CD14-positive monocyte (primary cell): ENCODE data around the gene ERFL. TPM values are rescaled to one million over a fixed set of nuclear protein-coding genes. Genes with fewer than 3 reads are reported as not detected.
A peak's percentile ranks its signal among the peaks of the same experiment; 100 is the strongest.

Experiments used
- DNase-seq, 3 donors: peaks; one replicate each; pipeline ENCODE4 v3.0.0-alpha.2; 2011 to 2022
- H2AFZ ChIP-seq: 2 replicates; pipeline ENCODE4 v1.6.0; 2012; ENCODE audit warnings: mild to moderate bottlenecking, low read depth, low read length, inconsistent platforms; ENCODE audit not compliant: insufficient read depth, poor library complexity, severe bottlenecking
- H3K27ac ChIP-seq, 2 donors: 1 replicate in 1 of 2; 2 replicates in 1 of 2; pipeline ENCODE4 v1.5.1; 2012 to 2013; ENCODE audit warnings: low read length in 2 of 2, control low read depth in 1 of 2, inconsistent platforms in 1 of 2, low read depth in 1 of 2, mild to moderate bottlenecking in 1 of 2
- H3K27me3 ChIP-seq, 2 donors: one replicate each; pipeline versions ENCODE4 v1.6.0 to v1.6.1; 2011 to 2013; ENCODE audit warnings: low read length in 2 of 2; ENCODE audit not compliant: control insufficient read depth in 2 of 2, insufficient read depth in 2 of 2
- H3K36me3 ChIP-seq, 2 donors: replicated peaks in 1 of 2; 1 replicate in 1 of 2; 2 replicates in 1 of 2; pipeline versions ENCODE4 v1.5.1 to v1.6.1; 2012 to 2013; ENCODE audit warnings: low read length in 2 of 2, control low read depth in 1 of 2, inconsistent platforms in 1 of 2, mild to moderate bottlenecking in 1 of 2; ENCODE audit not compliant: insufficient read depth in 2 of 2, control insufficient read depth in 1 of 2
- H3K4me1 ChIP-seq, 2 donors: 1 replicate in 1 of 2; 2 replicates in 1 of 2; pipeline versions ENCODE4 v1.5.1 to v1.6.1; 2012 to 2013; ENCODE audit warnings: low read length in 2 of 2, control low read depth in 1 of 2, inconsistent platforms in 1 of 2, mild to moderate bottlenecking in 1 of 2, moderate library complexity in 1 of 2; ENCODE audit not compliant: insufficient read depth in 2 of 2, control insufficient read depth in 1 of 2
- H3K4me2 ChIP-seq: replicated peaks from 2 replicates; pipeline ENCODE3; 2012; ENCODE audit warnings: low read length, moderate library complexity, mild to moderate bottlenecking; ENCODE audit not compliant: poor library complexity, severe bottlenecking; ENCODE audit errors: extremely low read depth
- H3K4me3 ChIP-seq, 3 experiments: fragments of 200-600 bp in 1 of 3; sonication (generic) in 1 of 3; replicated peaks in 1 of 3; 1 replicate in 2 of 3; 2 replicates in 1 of 3; pipeline ENCODE4 v1.5.1; 2011 to 2013; ENCODE audit warnings: low read length in 3 of 3, mild to moderate bottlenecking in 3 of 3, control low read depth in 2 of 3, low read depth in 2 of 3, inconsistent platforms in 1 of 3, moderate library complexity in 1 of 3
- H3K79me2 ChIP-seq: 2 replicates; pipeline ENCODE4 v1.6.0; 2012; ENCODE audit warnings: mild to moderate bottlenecking, control low read depth, inconsistent platforms, low read length, moderate library complexity; ENCODE audit not compliant: insufficient read depth
- H3K9ac ChIP-seq: 2 replicates; pipeline ENCODE4 v1.6.0; 2017; ENCODE audit warnings: low read length, mild to moderate bottlenecking; ENCODE audit not compliant: insufficient read depth, poor library complexity, severe bottlenecking
- H3K9me3 ChIP-seq, 2 donors: replicated peaks in 1 of 2; 1 replicate in 1 of 2; 2 replicates in 1 of 2; pipeline versions ENCODE4 v1.5.1 to v1.6.1; 2012 to 2013; ENCODE audit warnings: low read length in 2 of 2, control low read depth in 1 of 2; ENCODE audit not compliant: control insufficient read depth in 1 of 2, insufficient read depth in 1 of 2
- H4K20me1 ChIP-seq: 2 replicates; pipeline ENCODE4 v1.6.0; 2012; ENCODE audit warnings: mild to moderate bottlenecking, low read length, control low read depth, moderate library complexity; ENCODE audit not compliant: insufficient read depth
- H3K27ac Mint-ChIP-seq, 7 donors: one replicate each; pipeline ENCODE4 v1.8.0; 2020; ENCODE audit warnings: mild to moderate bottlenecking in 7 of 7, mixed read lengths in 7 of 7, moderate library complexity in 6 of 7, inconsistent platforms in 2 of 7
- H3K27me3 Mint-ChIP-seq, 3 donors: one replicate each; pipeline ENCODE4 v1.8.0; 2021 to 2022; ENCODE audit warnings: low read depth in 3 of 3, mild to moderate bottlenecking in 3 of 3, mixed read lengths in 3 of 3, moderate library complexity in 3 of 3, inconsistent platforms in 1 of 3
- H3K36me3 Mint-ChIP-seq, 2 donors: one replicate each; pipeline ENCODE4 v1.8.0; 2020; ENCODE audit warnings: mixed read lengths in 2 of 2, inconsistent platforms in 1 of 2, mild to moderate bottlenecking in 1 of 2
- H3K4me1 Mint-ChIP-seq: one replicate; pipeline ENCODE4 v1.8.0; 2020; ENCODE audit warnings: mild to moderate bottlenecking, mixed read lengths
- H3K4me3 Mint-ChIP-seq, 2 donors: one replicate each; pipeline ENCODE4 v1.8.0; 2020; ENCODE audit warnings: mild to moderate bottlenecking in 2 of 2, mixed read lengths in 2 of 2, moderate library complexity in 1 of 2
- H3K9me3 Mint-ChIP-seq, 7 donors: one replicate each; pipeline ENCODE4 v1.8.0; 2020 to 2022; ENCODE audit warnings: mixed read lengths in 7 of 7, mild to moderate bottlenecking in 6 of 7, moderate library complexity in 6 of 7, inconsistent platforms in 2 of 7
- CTCF ChIP-seq: fragments of 200-600 bp; IDR thresholded peaks from one replicate; pipeline ENCODE4 v1.8.0; 2022; ENCODE audit warnings: antibody characterized with exemption, mild to moderate bottlenecking
- whole genome bisulfite sequencing: methylation state at CpG from one replicate; pipeline ENCODE4 v1.1.5; 2013; ENCODE audit warnings: missing lambda C conversion rate; ENCODE audit not compliant: insufficient coverage; 5-methylcytosine and 5-hydroxymethylcytosine counted together
- intact Hi-C, 2 donors: fragments of 100-400 bp; cut with micrococcal nuclease; formaldehyde crosslinking; loops; one replicate each; pipeline versions ENCODE4 v1.15.0 to v1.15.1; 2023
- polyA plus RNA-seq, 3 donors: library from polyadenylated mRNA; depleted of rRNA in 1 of 3; unstranded in 2 of 3; stranded (reverse) in 1 of 3; fragments of 300-500 nt in 2 of 3; fragments of >200 nt in 1 of 3; fragmentation: Illumina TruSeq in 2 of 3; gene quantifications; 1 replicate in 2 of 3; 2 replicates in 1 of 3; pipeline ENCODE4 v1.2.3, GENCODE V29; 2012 to 2021

ERFL gene
- polyA plus RNA-seq, 3 donors, result not detected

- Histone ChIP-seq H4K20me1 (peaks cover 52% of the 10 kb centered on the region), H3K9ac (peak overlapping the region; percentile 32), H3K9me3 (no peaks in the 10 kb centered on the region), H3K4me1 (peaks cover 63 to 70% of the 10 kb centered on the region in 2 donors), H3K4me2 (peak overlapping the region; percentile 45), H3K79me2 (peaks cover 22% of the 10 kb centered on the region), H3K36me3 (peaks cover 32 to 45% of the 10 kb centered on the region in 2 donors), H2AFZ (no peak overlapping the region), H3K27ac (peak overlapping the region; percentile 64 to 67), H3K4me3 (peak overlapping the region in 1 of 3 experiments; percentile 23), H3K27me3 (no peaks in the 10 kb centered on the region)
- intact Hi-C loops, result loop anchor here in 1 of 2 donors (5.0 kb wide), 1 partner anchor 81 kb away; no protein-coding TSS in a partner anchor
- Mint-ChIP-seq H3K27ac (peak overlapping the region; percentile 84 to 94 (median 87)), H3K9me3 (peaks cover 0 to 4% (median 0%) of the 10 kb centered on the region in 7 donors), H3K36me3 (peaks cover 29 to 46% of the 10 kb centered on the region in 2 donors), H3K4me1 (peaks cover 74% of the 10 kb centered on the region), H3K4me3 (peak overlapping the region; percentile 62 to 79), H3K27me3 (peaks cover 0 to 4% (median 0%) of the 10 kb centered on the region in 3 donors)
- TF ChIP-seq CTCF, result no peak
- peak in 1 of 3 donors; percentile 58 for DNase-seq
- WGBS, result 9% methylated on average over 13 of the region's 16 CpGs
These were observed 56.5 kb downstream of the ERFL start for GRCh38 chr19:41871573-41872383.

- H3K27me3 Mint-ChIP-seq, result peaks cover 0 to 4% (median 0%) of the 10 kb centered on the region in 3 donors
- no peak for TF ChIP-seq CTCF
- Histone ChIP-seq H2AFZ (no peak overlapping the region), H3K4me3 (no peak overlapping the region), H3K27me3 (no peaks in the 10 kb centered on the region), H3K9ac (no peak overlapping the region), H3K79me2 (peaks cover 33% of the 10 kb centered on the region), H3K4me2 (no peak overlapping the region), H3K9me3 (no peaks in the 10 kb centered on the region), H3K4me1 (peaks cover 57 to 60% of the 10 kb centered on the region in 2 donors), H3K36me3 (peaks cover 32 to 54% of the 10 kb centered on the region in 2 donors), H4K20me1 (peaks cover 63% of the 10 kb centered on the region), H3K27ac (peak overlapping the region in 1 of 2 donors; percentile 9)
- peaks cover 68% of the 10 kb centered on the region for H3K4me1 Mint-ChIP-seq
- H3K36me3 Mint-ChIP-seq, result peaks cover 34 to 57% of the 10 kb centered on the region in 2 donors
- peaks cover 0 to 2% (median 0%) of the 10 kb centered on the region in 7 donors for H3K9me3 Mint-ChIP-seq
- H3K4me3 Mint-ChIP-seq, result no peak overlapping the region
- no CpG with 5 or more reads among the region's 3 CpGs for WGBS
- intact Hi-C loops, result loop anchor here in 1 of 2 donors (5.0 kb wide), 1 partner anchor 82 kb away; no protein-coding TSS in a partner anchor
- DNase-seq, result no peak
- H3K27ac Mint-ChIP-seq, result peak overlapping the region in 6 of 7 donors; percentile 20 to 84 (median 62)
These were observed 57.8 kb downstream of the ERFL start for GRCh38 chr19:41870401-41870873.
